Suprapubic skin (tissue), 4 donors: Measurements from ENCODE around the gene TBC1D20.

Experiments
- CTCF ChIP-seq, 2 donors: fragments of 200-600 bp in 1 of 2; fragments of 450-650 bp in 1 of 2; sonication (generic) in 1 of 2; IDR thresholded peaks; one replicate each; pipeline ENCODE4 v1.5.1; 2016 to 2019; ENCODE audit warnings: antibody characterized with exemption in 2 of 2, mild to moderate bottlenecking in 1 of 2, moderate library complexity in 1 of 2
- EP300 ChIP-seq: sonication (generic); formaldehyde crosslinking; IDR thresholded peaks from one replicate; pipeline ENCODE4 v1.6.1; 2017; ENCODE audit warnings: antibody characterized with exemption
- POLR2A ChIP-seq, 2 donors: fragments of 450-650 bp; IDR thresholded peaks; one replicate each; pipeline ENCODE4 v1.6.1; 2017; ENCODE audit warnings: antibody characterized with exemption in 2 of 2, mild to moderate bottlenecking in 2 of 2, moderate library complexity in 2 of 2
- POLR2AphosphoS5 ChIP-seq, 3 donors: sonication (generic); formaldehyde crosslinking; IDR thresholded peaks; one replicate each; pipeline ENCODE4 v1.6.1; 2017; ENCODE audit warnings: antibody characterized with exemption in 3 of 3

DNA sequence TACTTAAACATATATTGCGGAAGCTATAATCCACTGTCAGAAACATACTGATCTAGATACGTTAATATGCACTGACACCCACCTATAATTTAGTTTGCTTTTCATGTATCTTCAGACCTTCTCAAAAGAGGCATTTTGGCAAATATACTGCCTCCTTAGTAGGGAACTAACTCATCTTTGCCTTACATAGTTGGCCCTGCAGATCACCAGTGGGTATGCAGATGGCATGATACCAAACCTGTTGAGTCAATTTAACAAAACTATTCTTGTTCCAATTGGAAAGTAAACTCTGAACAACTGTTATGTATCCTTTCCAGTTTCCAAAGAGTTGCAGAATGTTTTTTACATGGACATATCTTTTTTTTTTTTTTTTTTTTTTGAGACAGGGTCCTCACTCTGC lies 35.6 kb upstream of the TBC1D20 start:
- TF ChIP-seq POLR2A (IDR thresholded peaks at IDR 0.05) (no peak), POLR2AphosphoS5 (IDR thresholded peaks at IDR 0.05) (no peak), CTCF (IDR thresholded peaks at IDR 0.05) (no peak), EP300 (no peak)
